ENCODE results near the gene GLE1.

The GLE1 gene, protein sequence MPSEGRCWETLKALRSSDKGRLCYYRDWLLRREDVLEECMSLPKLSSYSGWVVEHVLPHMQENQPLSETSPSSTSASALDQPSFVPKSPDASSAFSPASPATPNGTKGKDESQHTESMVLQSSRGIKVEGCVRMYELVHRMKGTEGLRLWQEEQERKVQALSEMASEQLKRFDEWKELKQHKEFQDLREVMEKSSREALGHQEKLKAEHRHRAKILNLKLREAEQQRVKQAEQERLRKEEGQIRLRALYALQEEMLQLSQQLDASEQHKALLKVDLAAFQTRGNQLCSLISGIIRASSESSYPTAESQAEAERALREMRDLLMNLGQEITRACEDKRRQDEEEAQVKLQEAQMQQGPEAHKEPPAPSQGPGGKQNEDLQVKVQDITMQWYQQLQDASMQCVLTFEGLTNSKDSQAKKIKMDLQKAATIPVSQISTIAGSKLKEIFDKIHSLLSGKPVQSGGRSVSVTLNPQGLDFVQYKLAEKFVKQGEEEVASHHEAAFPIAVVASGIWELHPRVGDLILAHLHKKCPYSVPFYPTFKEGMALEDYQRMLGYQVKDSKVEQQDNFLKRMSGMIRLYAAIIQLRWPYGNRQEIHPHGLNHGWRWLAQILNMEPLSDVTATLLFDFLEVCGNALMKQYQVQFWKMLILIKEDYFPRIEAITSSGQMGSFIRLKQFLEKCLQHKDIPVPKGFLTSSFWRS

DNA sequence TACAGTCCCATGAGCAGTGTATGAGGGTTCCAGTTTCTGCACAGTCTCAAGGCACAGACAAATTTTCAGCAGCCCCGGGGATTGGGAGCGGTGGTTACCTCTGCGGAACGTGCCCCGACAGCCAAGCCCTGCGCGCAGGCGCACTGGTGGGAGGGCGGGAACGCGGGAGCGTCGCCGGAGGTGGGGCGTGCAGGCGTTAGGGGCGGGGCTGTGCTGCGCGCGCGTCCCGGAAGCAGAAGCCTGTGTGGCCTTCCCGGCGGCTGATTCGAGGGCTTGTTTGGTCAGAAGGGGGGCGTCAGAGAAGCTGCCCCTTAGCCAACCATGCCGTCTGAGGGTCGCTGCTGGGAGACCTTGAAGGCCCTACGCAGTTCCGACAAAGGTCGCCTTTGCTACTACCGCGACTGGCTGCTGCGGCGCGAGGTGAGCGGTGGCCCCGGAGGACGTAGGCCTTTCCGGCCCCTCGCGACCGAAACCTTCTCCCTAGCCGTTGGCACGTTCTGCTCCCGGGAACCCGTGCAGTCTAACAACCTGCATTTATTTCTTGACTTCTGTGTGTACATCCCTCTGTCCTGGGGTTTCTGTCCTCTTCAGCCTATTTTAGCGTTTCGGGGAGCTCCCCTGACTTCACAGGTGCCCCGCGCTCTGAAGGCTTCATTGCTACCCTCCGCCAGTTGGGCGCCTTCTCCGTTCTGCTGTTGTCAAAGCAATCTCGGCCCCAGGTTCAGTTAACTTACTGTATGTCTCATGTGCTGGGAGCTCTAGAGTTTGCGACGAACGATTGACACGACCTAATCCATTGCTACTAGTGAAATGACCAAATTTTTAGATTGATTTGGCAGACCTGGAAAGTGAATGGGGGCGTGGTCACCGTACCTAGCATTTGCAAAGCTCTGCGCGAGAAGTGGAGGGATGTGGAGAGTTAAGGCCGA is at the start of gene GLE1:
GLE1 (plus strand) TSS at position 235 of the 929 bp plus-strand sequence; CDS start at position 322, 87 bp downstream.
- DNase-seq, result peak; percentile 98

DNA sequence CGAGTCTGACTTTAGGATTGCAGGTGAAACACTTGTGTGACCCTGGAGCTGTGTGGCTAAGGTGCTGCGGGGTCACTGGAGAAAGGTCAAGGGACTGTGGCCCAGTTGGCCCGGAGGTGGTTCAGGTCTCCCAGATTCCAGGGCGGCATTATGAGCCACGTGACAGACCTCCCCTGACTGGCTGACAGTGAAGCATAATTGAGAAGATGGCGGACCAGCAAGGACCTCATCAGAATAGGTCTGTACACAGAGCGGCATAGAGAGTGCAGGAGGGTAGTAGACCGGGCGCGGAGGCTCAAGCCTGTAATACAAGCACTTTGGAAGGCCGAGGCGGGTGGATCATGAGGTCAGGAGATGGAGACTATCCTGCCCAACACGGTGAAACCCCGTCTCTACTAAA is 49.5 kb upstream of the GLE1 start:
- DNase-seq, result no peak

DNA sequence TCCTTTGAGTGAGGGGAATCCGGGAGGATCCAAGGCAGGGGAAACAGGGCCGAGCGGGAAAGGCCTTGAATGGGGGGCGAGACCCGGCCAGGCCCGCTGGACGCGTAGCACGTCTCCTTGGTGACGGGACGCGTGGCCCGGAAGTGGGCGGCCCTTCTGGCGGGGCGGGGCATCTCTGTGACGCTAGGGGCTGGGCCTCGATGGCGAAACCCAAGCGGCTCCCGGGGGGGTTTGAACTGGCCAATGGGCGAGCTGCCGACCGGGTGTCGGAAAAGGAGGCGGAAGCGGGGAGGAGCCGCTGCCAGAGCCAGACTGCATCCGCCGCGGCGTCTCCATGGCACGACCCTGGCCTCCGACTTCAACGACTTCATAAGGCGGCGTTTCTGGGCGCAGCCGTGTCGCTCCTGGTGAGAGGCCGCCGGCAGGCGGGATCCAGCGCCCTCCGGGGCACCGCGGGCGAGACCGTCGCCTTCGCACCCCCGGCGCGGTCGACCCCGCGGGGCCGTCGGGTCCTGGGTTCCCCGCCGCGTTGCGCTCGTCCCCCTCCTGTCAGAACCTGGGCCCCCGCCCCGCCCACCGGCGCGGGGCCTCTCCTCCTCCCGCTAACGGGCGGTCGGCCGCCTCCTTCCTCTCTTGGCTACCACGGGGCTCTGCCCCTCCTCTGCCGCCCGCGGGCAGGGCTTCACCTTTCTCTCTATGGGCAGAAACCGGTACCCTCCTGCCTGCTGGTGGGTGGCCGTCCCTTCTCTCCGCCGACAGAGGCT is 48.5 kb upstream of the GLE1 start, which contains the start of gene ODF2:
ODF2 (plus strand) TSS at position 158 of the 764 bp plus-strand sequence; CDS start at position 244, 86 bp downstream.
- DNase-seq, result peak; percentile 99

DNA sequence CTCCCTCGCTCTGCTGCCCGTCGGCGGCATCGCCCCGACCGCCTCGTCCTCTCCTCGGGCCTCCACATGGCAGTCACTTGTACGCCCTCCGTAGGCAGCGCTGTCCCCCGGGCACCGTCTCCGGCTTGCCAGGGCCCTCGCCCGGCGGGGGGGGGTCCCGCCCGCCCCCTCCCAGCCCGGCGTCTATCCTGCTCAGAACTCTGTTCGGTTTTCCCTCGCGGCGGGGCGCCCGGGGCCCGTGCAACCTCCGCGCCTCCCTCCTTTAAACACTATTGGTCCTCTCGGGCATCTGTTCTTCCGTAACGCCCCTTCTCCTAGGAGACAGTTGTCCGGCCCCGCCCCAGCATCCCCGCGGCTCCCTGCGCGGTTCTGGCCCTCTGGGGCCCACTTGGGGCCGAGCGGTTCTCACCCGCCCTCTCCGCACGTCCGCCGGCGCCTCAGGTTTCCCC is 47.9 kb upstream of the GLE1 start:
- DNase-seq, result peak; percentile 75

DNA sequence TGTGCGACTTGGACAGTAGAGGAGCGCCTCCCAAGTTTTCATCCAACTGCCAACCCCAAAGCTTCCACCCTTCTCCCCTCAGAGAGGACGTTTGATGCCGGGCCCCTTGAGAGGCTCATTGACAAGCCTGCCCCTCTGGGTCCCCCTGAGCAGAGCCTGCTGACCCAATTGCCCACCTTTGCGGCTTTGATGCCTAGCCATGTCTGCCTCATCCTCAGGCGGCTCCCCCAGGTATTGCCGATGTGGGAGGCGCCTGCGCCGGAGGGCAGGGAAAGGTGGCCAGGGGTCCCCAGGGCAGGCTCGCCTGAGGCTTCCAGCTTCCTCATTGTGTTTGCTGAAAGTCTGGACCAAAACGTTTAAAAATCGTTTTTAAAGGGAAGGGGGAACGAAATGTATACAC is 47.3 kb upstream of the GLE1 start:
- no peak for DNase-seq

DNA sequence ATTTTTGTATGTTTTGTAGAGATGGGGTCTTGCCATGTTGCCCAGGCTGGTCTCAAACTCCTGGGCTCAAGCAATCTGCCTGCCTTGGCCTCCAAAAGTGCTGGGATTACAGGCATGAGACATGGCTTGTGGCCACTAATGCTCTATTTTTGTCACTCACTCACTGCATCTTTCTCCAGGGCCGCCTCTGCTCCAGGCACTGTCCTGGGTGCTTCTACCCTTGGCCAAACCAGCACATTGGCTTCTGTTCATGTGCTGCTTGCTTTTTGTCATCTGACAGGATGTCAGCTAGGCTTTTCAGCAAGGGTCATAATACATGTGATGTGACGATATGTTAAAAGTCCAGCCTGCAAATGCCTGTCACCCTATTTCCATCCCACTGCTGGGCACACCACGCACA is 45.5 kb upstream of the GLE1 start:
- no peak for DNase-seq

DNA sequence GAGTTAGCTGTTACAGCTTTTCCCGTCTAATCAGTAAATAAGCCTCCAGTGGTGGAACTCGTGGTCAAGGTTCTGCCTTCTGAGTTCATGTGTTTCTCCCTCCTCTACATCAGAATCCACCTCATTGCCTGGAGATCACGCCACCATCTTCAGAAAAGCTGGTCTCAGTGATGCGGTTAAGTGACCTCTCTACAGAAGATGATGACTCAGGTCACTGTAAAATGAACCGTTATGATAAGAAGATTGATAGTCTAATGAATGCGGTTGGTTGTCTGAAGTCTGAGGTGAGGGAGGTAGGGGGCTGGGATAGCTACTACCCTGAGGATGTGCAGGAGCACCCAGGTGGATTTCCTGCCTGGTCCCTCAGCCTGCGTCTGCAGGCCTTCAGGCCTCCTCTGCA is 35.4 kb upstream of the GLE1 start:
- no peak for DNase-seq

DNA sequence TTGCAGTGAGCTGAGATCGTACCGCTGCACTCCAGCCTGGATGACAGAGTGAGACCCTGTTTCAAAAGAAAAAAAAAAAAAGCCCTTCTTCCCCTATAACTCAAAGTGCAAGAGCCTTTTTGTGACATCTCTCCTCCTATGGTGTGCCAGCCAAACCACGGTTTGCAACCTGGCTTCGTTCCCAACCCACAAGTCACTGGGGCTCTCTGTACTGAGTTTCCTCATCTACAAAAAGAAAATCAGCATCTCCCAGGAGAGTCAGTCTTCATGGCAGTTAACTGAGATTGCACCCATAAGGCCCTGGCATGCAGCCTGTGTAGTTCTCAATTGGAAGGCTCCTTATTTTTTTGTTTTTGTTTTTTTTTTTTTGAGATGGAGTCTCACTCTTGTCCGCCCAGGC is 34.0 kb upstream of the GLE1 start:
- DNase-seq, result peak; percentile 8

DNA sequence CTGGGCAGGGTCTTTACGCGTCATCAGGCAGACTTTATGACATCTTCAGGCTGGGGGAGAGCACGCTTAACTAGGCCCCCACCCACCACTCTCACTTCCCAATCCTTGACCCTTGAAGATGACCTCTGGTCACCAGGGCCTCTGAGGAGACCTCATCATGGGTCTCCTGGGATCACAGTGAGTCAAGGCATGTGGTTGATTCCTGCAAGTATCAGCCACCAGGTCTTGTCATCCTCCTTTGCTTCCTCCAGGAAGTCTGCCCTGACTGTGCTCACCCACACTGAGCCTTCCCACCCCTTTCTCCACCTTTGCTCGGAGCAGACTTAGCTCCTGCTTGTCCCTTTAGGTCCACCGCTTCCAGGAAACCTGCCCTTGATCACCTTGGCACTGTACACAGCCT is 31.4 kb upstream of the GLE1 start:
- DNase-seq, result no peak

DNA sequence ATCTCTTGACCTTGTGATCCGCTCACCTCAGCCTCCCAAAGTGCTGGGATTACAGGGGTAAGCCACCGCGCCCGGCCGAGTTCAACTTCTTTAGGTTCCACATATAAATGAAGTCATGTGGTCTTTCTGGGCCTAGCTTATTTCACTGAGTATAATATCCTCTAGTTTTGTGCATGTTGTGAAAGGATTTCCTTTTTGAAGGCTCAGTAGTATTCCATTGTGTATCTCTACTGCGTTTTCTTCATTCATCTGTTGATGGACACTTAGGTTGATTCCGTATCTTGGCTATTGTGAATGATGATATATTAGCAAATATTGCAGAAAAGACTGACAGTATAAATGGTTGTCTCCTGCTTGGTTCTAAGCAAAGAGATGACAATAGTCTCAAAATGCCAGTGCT is 28.7 kb upstream of the GLE1 start:
- DNase-seq, result no peak

DNA sequence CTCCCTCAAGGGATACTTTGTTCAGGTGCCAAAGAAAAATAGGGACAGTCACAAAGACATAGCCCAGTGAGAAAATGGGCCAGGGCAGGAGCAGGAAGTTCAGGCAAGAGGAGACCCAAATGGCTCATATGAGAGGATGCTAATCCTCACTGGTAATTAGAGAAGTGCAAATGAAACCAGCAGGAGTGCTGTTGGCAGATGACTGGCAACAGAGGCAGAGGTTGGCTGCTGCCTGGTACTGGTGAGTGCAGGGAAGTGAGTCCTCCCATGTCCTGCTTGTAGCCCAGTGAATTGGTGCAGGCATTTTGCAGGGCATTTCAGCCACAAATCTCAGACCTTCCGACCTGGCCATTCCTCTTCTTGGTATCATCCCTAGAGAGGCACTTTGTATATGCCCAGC is 25.3 kb upstream of the GLE1 start:
- DNase-seq, result no peak

DNA sequence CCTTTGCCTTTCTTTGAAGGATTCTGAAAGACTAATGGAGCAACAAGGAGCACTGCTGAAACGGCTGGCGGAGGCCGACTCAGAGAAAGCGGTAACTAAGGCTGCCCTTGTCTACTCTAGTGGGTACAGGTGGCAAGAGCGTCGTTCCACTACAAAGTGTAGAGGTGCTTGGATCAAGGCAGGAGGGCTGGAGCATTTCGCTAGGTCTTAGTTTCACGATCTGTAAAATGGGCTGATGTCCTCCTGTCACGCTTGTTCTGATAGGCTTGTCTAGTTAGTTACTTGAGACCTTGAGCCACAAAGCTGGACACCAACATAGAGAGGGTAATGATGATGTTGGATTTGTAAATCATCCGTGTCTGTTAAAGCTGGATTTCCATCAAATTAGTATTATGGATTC is 23.0 kb upstream of the GLE1 start:
- no peak for DNase-seq

DNA sequence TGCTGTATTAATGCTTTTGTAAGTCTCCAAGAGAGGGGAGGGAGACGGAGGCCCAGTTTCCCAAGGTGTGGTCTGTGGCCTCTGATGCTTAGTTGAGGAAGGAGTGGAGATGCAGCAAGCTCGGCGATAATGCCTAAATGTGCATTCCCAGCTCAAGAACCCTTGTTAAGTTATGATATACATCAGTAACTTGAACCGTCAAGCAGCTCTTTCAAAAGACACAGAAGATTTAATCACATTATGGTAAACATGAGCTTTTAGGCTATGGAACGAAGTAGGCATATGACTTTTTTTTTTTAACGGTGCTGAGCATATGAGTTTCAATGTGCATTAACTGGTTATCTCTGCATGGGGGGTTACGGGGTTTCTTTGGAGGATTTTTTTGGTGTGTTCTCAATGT is 22.3 kb upstream of the GLE1 start:
- DNase-seq, result no peak

DNA sequence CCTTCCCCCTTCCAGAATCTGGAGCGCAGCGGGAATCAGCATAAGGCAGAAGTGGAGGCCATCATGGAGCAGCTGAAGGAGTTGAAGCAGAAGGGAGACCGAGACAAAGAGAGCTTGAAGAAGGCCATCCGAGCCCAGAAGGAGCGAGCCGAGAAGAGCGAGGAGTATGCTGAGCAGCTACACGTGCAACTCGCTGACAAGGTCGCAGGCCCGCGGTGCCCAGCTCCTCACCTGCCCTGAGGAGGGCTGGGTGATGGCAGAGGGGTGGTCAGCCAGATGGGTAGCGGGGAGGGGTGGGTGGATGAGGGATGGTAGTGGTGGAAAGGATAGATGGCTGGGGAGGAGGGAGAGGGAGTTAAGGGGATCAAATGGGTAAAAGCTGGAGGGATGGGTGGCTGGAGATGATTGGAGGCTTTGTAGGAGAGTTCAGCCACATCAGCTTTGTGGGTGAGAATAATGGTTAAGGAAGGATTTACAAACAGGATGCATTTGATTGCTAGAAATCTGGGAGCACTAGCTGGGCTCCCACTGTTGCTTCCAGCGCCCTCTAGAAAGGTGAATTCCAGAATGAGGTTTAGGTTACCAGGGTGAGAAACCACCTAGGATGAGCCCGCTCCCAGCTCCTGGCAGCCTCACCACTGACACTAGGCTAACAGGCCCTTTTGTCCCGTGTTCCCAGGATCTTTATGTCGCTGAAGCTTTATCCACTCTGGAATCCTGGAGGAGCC is 19.7 kb upstream of the GLE1 start:
- DNase-seq, result no peak

DNA sequence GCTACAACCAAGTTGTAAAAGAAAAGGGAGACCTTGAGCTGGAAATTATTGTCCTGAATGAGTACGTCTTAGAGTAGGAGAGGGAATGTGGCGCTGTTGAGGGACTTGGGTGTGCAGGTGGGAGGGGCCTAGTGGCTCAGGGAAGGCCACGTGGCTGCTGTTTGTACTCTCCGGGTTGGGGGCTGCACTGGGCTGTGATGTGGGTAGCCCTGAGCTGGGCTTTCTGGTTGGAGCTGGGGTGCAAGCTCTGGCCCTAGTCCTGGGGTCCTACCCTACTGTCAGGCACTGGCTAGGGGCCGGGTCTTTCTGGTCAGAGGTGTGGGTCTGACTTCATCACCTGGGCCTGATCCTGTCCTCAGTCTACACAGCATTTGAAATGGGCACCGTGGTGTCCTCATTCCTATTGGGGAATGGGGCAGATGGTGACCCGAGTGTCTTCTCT is 19.1 kb upstream of the GLE1 start:
- no peak for DNase-seq

DNA sequence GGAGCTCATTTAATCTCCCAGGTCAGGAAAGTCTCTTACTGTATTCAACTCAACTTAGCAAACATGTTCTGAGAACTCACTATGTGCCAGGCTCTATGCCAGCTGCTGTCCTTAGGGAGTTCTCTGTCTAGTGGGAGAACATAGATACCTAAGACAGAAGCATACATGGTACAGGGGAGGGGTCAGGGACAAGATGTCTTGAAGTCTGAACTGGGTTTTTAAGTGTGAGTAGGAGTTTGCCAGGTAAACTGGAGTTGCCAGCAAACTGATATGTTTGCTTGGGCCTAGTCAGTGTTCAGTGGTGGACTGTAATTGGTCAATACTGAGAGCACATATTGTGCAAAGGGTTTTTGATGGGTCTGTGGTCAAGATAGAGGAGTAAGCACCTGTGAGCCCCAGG is 18.3 kb upstream of the GLE1 start:
- DNase-seq, result no peak

DNA sequence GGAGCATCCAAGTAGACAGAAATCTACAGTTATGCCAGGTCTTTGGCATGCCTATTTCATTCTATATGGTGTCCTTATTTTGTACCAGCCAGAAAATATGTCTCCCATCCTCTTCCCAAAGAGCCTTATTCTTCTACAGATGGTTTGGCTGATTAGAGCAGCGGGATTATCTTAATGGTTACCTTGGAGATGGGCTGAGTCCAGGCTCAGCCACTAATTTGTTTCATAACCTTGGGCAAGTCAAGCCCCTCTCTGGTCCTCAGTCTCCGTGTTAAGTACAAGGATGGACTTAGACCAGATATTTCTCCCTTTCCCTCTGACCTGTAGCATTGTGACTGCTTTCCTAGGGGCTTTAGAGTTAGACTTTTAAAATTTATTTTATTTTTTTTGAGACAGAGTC is 11.1 kb upstream of the GLE1 start:
- DNase-seq, result no peak

DNA sequence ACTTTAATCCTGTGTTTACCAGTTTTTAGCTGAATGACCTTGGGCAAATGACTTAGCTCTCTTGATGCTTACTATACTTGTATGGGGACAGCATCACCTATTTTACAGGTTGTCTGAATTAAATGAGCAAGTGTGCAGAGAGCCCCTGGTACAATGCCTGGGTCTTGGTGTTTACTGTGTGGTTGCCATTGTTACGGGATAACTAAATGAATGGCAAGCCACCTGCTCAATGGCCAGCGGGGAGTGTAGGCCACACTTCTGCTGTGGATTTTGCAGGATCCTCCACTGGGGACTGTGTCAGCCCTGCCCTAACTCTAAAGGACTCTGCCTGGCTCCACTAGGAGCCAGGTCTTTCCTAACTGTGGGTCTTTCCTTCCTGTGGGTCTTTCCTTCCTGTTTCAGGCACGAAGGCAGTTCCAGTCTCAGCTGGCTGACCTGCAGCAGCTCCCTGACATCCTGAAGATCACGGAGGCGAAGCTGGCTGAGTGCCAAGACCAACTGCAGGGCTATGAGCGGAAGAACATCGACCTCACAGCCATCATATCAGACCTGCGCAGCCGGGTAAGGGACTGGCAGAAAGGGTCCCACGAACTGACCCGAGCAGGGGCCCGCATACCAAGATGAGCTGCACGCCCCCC is 10.3 kb upstream of the GLE1 start:
- DNase-seq, result peak; percentile 11

DNA sequence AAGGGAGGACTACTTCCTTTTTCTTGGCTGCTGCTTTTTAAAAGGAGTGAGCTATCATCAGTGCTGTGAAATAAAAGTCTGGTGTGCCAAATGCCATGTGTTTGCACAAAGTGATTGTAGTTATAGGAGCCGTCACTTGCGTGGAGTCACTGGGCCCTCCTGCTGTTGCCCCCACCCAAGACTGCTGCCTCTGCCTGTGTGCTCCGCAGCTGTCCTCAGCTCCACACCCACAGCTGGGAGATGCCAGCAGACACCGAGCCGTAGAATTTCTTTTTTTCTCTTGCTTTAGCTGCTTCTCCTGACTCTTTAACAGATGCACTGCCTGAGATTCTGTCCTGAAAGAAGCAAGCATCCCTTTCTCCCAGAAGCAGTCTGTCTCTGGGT is 9.8 kb upstream of the GLE1 start:
- no peak for DNase-seq

DNA sequence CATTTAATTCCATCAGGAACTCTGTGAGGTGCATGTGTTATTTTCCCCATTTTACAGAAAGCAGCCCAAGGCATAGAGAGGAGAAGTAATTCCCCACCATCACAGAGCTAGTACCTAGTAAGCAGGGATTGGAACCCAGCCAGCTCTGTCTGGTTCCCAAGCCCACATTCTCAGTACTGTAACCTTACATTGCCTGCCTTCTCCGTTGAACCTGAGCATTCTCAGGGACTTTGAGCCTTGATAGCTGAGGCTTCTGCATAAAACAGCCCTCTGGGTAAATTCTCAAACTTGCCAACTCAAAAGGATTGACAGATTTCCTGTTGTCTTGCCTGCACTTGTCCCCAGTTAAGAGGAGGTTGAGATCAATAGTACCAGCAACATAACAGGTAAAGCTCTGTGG is 9.2 kb upstream of the GLE1 start:
- no peak for DNase-seq

DNA sequence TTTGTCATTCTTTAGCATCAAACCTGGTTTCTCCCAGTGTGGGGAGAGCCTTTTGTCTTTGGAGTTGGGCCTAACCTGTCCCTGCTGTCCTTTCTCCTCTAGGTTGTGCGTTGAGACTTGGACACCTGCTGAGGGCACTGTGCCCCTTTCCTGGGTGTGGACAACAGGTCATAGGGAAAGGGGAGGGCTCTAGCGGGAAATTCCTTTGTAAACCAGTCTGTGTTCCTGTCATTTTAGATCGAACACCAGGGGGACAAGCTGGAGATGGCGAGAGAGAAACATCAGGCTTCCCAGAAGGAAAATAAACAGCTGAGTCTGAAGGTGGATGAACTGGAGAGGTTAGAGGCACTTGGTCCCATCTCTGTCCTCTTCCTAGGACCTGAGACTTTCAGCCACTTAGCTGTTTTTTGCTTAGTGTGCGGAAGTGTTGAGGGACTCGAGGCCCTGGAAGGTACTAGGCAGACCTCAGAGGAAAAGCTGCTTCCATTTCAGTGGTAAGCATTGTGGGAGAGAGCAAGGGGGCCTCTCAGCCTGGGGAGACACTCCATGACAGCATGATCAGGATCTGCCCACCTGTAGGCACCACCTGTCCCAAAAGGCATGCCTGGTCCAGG is 8.6 kb upstream of the GLE1 start:
- DNase-seq, result no peak
